Neural cell (in vitro differentiated cells): ENCODE data around the gene DNAH17. TPM values are rescaled to one million over a fixed set of nuclear protein-coding genes. Genes with fewer than 3 reads are reported as not detected.
A peak's percentile ranks its signal among the peaks of the same experiment; 100 is the strongest.

Source experiments
- H2AFZ ChIP-seq: fragments of 200-600, 300-800 bp; sonication (generic), shearing (Covaris generic); 2 replicates; pipeline ENCODE4 v1.6.0; 2014; ENCODE audit warnings: low read depth, mild to moderate bottlenecking, antibody characterized with exemption, low read length, moderate library complexity
- H3F3A ChIP-seq: fragments of 200-600 bp; shearing (Covaris generic); 2 replicates; pipeline ENCODE4 v1.6.1; 2016; ENCODE audit warnings: mild to moderate bottlenecking, moderate library complexity, mixed read lengths, antibody characterized with exemption, low read length; ENCODE audit not compliant: insufficient read depth, poor library complexity, severe bottlenecking
- H3K27ac ChIP-seq: fragments of 200-600, 300-800 bp; sonication (generic), shearing (Covaris generic); 2 replicates; pipeline ENCODE4 v1.5.1; 2014; ENCODE audit warnings: mild to moderate bottlenecking, low read length, moderate library complexity
- H3K27me3 ChIP-seq: fragments of 300-800, 200-600 bp; sonication (generic), shearing (Covaris generic); 2 replicates; pipeline ENCODE4 v1.6.0; 2014; ENCODE audit warnings: mild to moderate bottlenecking, low read depth, low read length, moderate library complexity; ENCODE audit not compliant: insufficient read depth
- H3K36me3 ChIP-seq: fragments of 300-800, 200-600 bp; sonication (generic), shearing (Covaris generic); 2 replicates; pipeline ENCODE4 v1.5.1; 2014; ENCODE audit warnings: mild to moderate bottlenecking, antibody characterized with exemption, low read length, moderate library complexity; ENCODE audit not compliant: insufficient read depth
- H3K4me2 ChIP-seq: fragments of 300-800, 200-600 bp; sonication (generic), shearing (Covaris generic); 2 replicates; pipeline ENCODE4 v1.6.0; 2014; ENCODE audit warnings: mild to moderate bottlenecking, low read length
- H3K4me3 ChIP-seq: fragments of 300-800, 200-600 bp; sonication (generic), shearing (Covaris generic); 2 replicates; pipeline ENCODE4 v1.5.1; 2014; ENCODE audit warnings: mild to moderate bottlenecking, low read length, moderate library complexity
- H3K79me2 ChIP-seq: fragments of 200-600 bp; shearing (Covaris generic); replicated peaks from 2 replicates; pipeline ENCODE4 v1.6.0; 2014; ENCODE audit warnings: mild to moderate bottlenecking, low read length, moderate library complexity; ENCODE audit not compliant: insufficient read depth
- H3K9ac ChIP-seq: fragments of 300-800, 200-600 bp; sonication (generic), shearing (Covaris generic); 2 replicates; pipeline ENCODE4 v1.6.1; 2016; ENCODE audit warnings: mild to moderate bottlenecking, low read length, mixed read lengths
- H3K9me2 ChIP-seq: fragments of 200-600 bp; shearing (Covaris generic); 2 replicates; pipeline ENCODE4 v1.6.1; 2016; ENCODE audit warnings: mild to moderate bottlenecking, low read length, mixed read lengths; ENCODE audit not compliant: insufficient read depth
- H3K9me3 ChIP-seq: fragments of 200-600, 300-800 bp; sonication (generic), shearing (Covaris generic); 2 replicates; pipeline ENCODE4 v1.6.1; 2016; ENCODE audit warnings: mild to moderate bottlenecking, mixed run types, low read length, moderate library complexity, mixed read lengths
- H4K20me1 ChIP-seq: fragments of 200-600 bp; shearing (Covaris generic); 2 replicates; pipeline ENCODE4 v1.6.1; 2016; ENCODE audit warnings: mild to moderate bottlenecking, mixed run types; ENCODE audit not compliant: insufficient read depth
- EP300 ChIP-seq: fragments of 450-650 bp; conservative IDR thresholded peaks from 2 replicates; pipeline ENCODE4 v1.6.1; 2014; ENCODE audit warnings: antibody characterized with exemption, mild to moderate bottlenecking, moderate library complexity; ENCODE audit not compliant: poor library complexity, severe bottlenecking
- EZH2 ChIP-seq: fragments of 200-600, 300-800 bp; shearing (Covaris generic), sonication (generic); IDR thresholded peaks from 2 replicates; pipeline ENCODE4 v1.6.1; 2014; ENCODE audit warnings: antibody characterized with exemption, low read length, borderline replicate concordance, mild to moderate bottlenecking; ENCODE audit not compliant: insufficient read depth, poor library complexity, severe bottlenecking
- MXI1 ChIP-seq: fragments of 450-650 bp; conservative IDR thresholded peaks from 2 replicates; pipeline ENCODE4 v1.6.1; 2014; ENCODE audit warnings: antibody characterized with exemption, mild to moderate bottlenecking; ENCODE audit not compliant: poor library complexity, severe bottlenecking
- POLR2AphosphoS5 ChIP-seq: IDR thresholded peaks from 2 replicates; pipeline ENCODE4 v1.6.1; 2012
- RAD21 ChIP-seq: fragments of 450-650 bp; conservative IDR thresholded peaks from 2 replicates; pipeline ENCODE4 v1.6.1; 2014; ENCODE audit warnings: antibody characterized with exemption, mild to moderate bottlenecking, moderate library complexity
- SMC3 ChIP-seq: fragments of 450-650 bp; conservative IDR thresholded peaks from 2 replicates; pipeline ENCODE4 v1.6.1; 2014; ENCODE audit warnings: antibody characterized with exemption, mild to moderate bottlenecking, moderate library complexity; ENCODE audit not compliant: poor library complexity
- TAF1 ChIP-seq: IDR thresholded peaks from 2 replicates; pipeline ENCODE4 v1.6.1; 2012; ENCODE audit warnings: low read depth
- polyA plus RNA-seq: library from polyadenylated mRNA; depleted of rRNA; stranded (reverse); fragments of >200 nt; gene quantifications from 2 replicates; pipeline ENCODE4 v1.2.3, GENCODE V29; 2014
- TF ChIP-seq, protein P1 (sequence below): fragments of 450-650 bp; IDR thresholded peaks from 2 replicates; pipeline ENCODE4 v1.5.1; 2014; ENCODE audit warnings: antibody characterized with exemption, mild to moderate bottlenecking, moderate library complexity; ENCODE audit not compliant: poor library complexity, severe bottlenecking
- TF ChIP-seq, protein P2 (sequence below): IDR thresholded peaks from 2 replicates; pipeline ENCODE4 v1.6.1; 2012; ENCODE audit warnings: borderline replicate concordance

Gene DNAH17
- polyA plus RNA-seq, 1 donor from 2014 or later: not detected

DNA sequence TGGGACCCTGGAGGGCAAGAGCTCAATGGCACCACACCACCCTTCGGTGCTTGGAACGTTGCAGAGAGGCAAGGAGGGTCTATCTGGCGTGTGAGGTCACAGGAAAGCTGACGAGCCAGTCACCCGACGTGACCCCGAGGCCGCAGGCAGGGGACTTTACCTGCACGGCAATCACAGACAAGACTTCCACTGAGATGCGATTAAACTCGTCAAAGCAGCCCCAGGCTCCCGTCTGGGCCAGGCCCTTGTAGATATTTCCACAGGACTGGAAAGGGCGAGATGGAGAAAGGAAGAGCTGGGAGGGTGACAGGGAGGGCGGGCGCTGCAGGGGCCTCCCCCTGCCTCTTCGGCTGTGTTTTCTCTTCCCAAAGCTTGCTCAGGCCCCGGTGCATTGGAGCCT lies 78.3 kb downstream of the DNAH17 start:
- H3K9me2 ChIP-seq: no peaks in the 10 kb centered on the region
- H3K4me3 ChIP-seq: no peak overlapping the region
- H3K79me2 ChIP-seq: no peaks in the 10 kb centered on the region
- H3K27me3 ChIP-seq: no peaks in the 10 kb centered on the region
- no peaks in the 10 kb centered on the region for H3K36me3 ChIP-seq
- H2AFZ ChIP-seq: no peak overlapping the region
- no peaks in the 10 kb centered on the region for H3K9me3 ChIP-seq
- no peak overlapping the region for H3K27ac ChIP-seq
- no peak overlapping the region for H3K4me2 ChIP-seq
- H3K9ac ChIP-seq: no peak overlapping the region
- TF ChIP-seq EZH2 (no peak), RAD21 (no peak), POLR2AphosphoS5 (no peak), EP300 (no peak), SMC3 (no peak)
- no peaks in the 10 kb centered on the region for H4K20me1 ChIP-seq
- no peaks in the 10 kb centered on the region for H3F3A ChIP-seq

DNA sequence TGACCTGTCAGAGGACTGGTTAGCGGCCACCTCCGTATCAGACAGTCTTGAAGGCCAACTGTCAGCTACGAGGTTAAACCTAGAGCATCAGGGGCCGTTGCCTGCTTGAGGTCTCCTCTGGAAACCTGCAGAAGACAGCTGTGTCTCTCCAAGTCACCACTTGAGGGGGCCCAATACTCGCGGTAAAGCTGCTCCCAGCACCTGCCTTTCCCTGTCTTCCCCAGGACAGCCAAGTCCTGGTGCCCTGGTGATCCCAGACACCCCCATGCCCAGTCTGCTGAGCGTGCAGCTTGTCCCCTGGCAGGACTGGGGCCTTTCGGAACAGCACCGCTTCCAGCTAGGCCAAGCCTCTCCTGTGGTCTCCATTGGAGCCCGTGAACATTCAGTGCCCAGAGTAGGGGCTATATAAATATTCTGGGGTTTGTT lies 80.1 kb downstream of the DNAH17 start:
- Histone ChIP-seq H3K27me3 (no peaks in the 10 kb centered on the region), H3F3A (no peaks in the 10 kb centered on the region), H3K79me2 (no peaks in the 10 kb centered on the region), H3K9ac (no peak overlapping the region), H3K9me2 (no peaks in the 10 kb centered on the region), H4K20me1 (no peaks in the 10 kb centered on the region), H3K36me3 (no peaks in the 10 kb centered on the region), H3K9me3 (no peaks in the 10 kb centered on the region), H2AFZ (no peak overlapping the region), H3K4me2 (no peak overlapping the region), H3K4me3 (no peak overlapping the region), H3K27ac (no peak overlapping the region)
- peak; percentile 96 for TF ChIP-seq RAD21
- TF ChIP-seq, protein P1, sequence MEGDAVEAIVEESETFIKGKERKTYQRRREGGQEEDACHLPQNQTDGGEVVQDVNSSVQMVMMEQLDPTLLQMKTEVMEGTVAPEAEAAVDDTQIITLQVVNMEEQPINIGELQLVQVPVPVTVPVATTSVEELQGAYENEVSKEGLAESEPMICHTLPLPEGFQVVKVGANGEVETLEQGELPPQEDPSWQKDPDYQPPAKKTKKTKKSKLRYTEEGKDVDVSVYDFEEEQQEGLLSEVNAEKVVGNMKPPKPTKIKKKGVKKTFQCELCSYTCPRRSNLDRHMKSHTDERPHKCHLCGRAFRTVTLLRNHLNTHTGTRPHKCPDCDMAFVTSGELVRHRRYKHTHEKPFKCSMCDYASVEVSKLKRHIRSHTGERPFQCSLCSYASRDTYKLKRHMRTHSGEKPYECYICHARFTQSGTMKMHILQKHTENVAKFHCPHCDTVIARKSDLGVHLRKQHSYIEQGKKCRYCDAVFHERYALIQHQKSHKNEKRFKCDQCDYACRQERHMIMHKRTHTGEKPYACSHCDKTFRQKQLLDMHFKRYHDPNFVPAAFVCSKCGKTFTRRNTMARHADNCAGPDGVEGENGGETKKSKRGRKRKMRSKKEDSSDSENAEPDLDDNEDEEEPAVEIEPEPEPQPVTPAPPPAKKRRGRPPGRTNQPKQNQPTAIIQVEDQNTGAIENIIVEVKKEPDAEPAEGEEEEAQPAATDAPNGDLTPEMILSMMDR: peak; percentile 92
- no peak for TF ChIP-seq TAF1
- peak; percentile 90 for TF ChIP-seq SMC3
- no peak for TF ChIP-seq MXI1
- TF ChIP-seq, protein P2, sequence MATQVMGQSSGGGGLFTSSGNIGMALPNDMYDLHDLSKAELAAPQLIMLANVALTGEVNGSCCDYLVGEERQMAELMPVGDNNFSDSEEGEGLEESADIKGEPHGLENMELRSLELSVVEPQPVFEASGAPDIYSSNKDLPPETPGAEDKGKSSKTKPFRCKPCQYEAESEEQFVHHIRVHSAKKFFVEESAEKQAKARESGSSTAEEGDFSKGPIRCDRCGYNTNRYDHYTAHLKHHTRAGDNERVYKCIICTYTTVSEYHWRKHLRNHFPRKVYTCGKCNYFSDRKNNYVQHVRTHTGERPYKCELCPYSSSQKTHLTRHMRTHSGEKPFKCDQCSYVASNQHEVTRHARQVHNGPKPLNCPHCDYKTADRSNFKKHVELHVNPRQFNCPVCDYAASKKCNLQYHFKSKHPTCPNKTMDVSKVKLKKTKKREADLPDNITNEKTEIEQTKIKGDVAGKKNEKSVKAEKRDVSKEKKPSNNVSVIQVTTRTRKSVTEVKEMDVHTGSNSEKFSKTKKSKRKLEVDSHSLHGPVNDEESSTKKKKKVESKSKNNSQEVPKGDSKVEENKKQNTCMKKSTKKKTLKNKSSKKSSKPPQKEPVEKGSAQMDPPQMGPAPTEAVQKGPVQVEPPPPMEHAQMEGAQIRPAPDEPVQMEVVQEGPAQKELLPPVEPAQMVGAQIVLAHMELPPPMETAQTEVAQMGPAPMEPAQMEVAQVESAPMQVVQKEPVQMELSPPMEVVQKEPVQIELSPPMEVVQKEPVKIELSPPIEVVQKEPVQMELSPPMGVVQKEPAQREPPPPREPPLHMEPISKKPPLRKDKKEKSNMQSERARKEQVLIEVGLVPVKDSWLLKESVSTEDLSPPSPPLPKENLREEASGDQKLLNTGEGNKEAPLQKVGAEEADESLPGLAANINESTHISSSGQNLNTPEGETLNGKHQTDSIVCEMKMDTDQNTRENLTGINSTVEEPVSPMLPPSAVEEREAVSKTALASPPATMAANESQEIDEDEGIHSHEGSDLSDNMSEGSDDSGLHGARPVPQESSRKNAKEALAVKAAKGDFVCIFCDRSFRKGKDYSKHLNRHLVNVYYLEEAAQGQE: no peak

DNA sequence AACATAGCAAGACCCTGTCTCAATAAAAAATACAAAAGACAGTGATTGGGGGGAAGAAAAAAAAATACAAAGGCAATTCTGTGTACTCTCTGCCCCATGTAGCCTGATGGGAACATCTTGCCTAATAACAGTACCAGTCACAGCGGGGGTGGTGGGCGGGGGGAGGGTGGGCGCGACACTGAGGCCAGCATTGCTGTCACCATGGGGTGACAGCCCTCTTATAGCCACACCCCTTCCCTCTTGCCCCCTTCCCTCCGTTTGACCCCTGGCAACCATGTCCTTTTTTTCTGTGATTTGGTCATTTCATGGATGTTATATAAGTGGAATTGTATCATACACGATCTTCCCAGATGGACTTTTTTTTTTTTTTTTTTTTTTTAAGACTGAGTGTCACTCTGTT lies 80.9 kb downstream of the DNAH17 start:
- Histone ChIP-seq H3K4me3 (no peak overlapping the region), H2AFZ (no peak overlapping the region), H3K27me3 (no peaks in the 10 kb centered on the region), H3F3A (no peaks in the 10 kb centered on the region), H3K79me2 (no peaks in the 10 kb centered on the region), H3K9me2 (no peaks in the 10 kb centered on the region), H3K4me2 (no peak overlapping the region), H4K20me1 (no peaks in the 10 kb centered on the region), H3K9ac (no peak overlapping the region), H3K27ac (no peak overlapping the region), H3K36me3 (no peaks in the 10 kb centered on the region), H3K9me3 (no peaks in the 10 kb centered on the region)
- TF ChIP-seq, protein P2: no peak
- TF ChIP-seq MXI1 (no peak), RAD21 (no peak), EZH2 (no peak), EP300 (no peak), POLR2AphosphoS5 (no peak), TAF1 (no peak), SMC3 (no peak)
- TF ChIP-seq, protein P1: no peak
